Right lobe of liver (tissue), 6 donors: ENCODE data around the gene PACRG. TPM values are rescaled to one million over a fixed set of nuclear protein-coding genes. Genes with fewer than 3 reads are reported as not detected.

Experiments
- ATAC-seq, 4 donors: fragments of 200-7000 bp; cut with Tn5 transposase; one replicate each; pipeline ENCODE4 v1.9.1; 2020; ENCODE audit warnings: mild to moderate bottlenecking in 4 of 4, moderate library complexity in 4 of 4
- DNase-seq, 3 donors: peaks; one replicate each; pipeline ENCODE4 v3.0.0-alpha.2; 2020
- H3K27ac ChIP-seq, 3 donors: fragments of 200-600 bp; one replicate each; pipeline ENCODE4 v1.8.0; 2022
- H3K27me3 ChIP-seq, 2 donors: fragments of 200-600 bp; one replicate each; pipeline ENCODE4 v1.8.0; 2022
- H3K36me3 ChIP-seq, 4 donors: fragments of 200-600 bp; sonication (generic) in 1 of 4; one replicate each; pipeline versions ENCODE4 v1.5.1 to v1.8.0; 2017 to 2022; ENCODE audit warnings: control low read depth in 1 of 4
- H3K4me1 ChIP-seq, 4 donors: fragments of 200-600 bp; sonication (generic) in 1 of 4; one replicate each; pipeline versions ENCODE4 v1.5.1 to v1.8.0; 2017 to 2022; ENCODE audit warnings: control low read depth in 1 of 4
- H3K4me3 ChIP-seq, 3 donors: fragments of 200-600 bp; one replicate each; pipeline ENCODE4 v1.8.0; 2022
- H3K9me3 ChIP-seq, 4 donors: fragments of 200-600 bp; sonication (generic) in 1 of 4; one replicate each; pipeline versions ENCODE4 v1.5.1 to v1.8.0; 2017 to 2022; ENCODE audit warnings: control low read depth in 1 of 4
- CTCF ChIP-seq, 4 donors: fragments of 200-600 bp in 3 of 4; fragments of 450-650 bp in 1 of 4; IDR thresholded peaks; one replicate each; pipeline versions ENCODE4 v1.5.1 to v1.8.0; 2016 to 2022; ENCODE audit warnings: antibody characterized with exemption in 4 of 4, mild to moderate bottlenecking in 2 of 4
- POLR2A ChIP-seq: fragments of 450-650 bp; IDR thresholded peaks from one replicate; pipeline ENCODE4 v1.6.1; 2017; ENCODE audit warnings: antibody characterized with exemption, mild to moderate bottlenecking
- whole genome bisulfite sequencing: methylation state at CpG from one replicate; pipeline ENCODE4 v1.1.6; 2018; ENCODE audit warnings: low coverage, low lambda C conversion rate; ENCODE audit not compliant: insufficient coverage; ENCODE audit errors: missing lambda C conversion rate; 5-methylcytosine and 5-hydroxymethylcytosine counted together
- intact Hi-C, 2 donors: fragments of 100-400 bp; cut with DNase I; formaldehyde crosslinking; loops; one replicate each; pipeline versions ENCODE4 v1.11.2 to v1.14.1; 2022
- total RNA-seq, 6 experiments: library from RNA; depleted of rRNA in 2 of 6; stranded (reverse); fragments of >200 nt in 2 of 6; fragmentation: NEBNext Ultra II Directional in 3 of 6; extraction: Animal tissue kit (Norgen Biotek cat#: 25700) in 3 of 6; gene quantifications; one replicate each; pipeline versions ENCODE4 v1.1.0 to v1.2.4, GENCODE V29; 2016 to 2023
- donor health status: DM: no; HTN: yes; CAD: no.
- donor health status: DM: no; HTN: no; CAD: no.
- donor health status: DM: no; HTN: no; CAD: no.
- donor health status: DM: no; HTN: yes; CAD: no.
- donor health status: DM: no; HTN: yes; CAD: no.

The PACRG gene
- total RNA-seq, 6 experiments from 2014 or later, result 0.25 to 5.3 (median 2.7) TPM

- Histone ChIP-seq H3K27ac (no peak overlapping the region), H3K27me3 (no peaks in the 10 kb centered on the region), H3K36me3 (no peaks in the 10 kb centered on the region), H3K4me3 (no peak overlapping the region), H3K9me3 (no peaks in the 10 kb centered on the region), H3K4me1 (peaks cover 0 to 28% (median 11%) of the 10 kb centered on the region in 4 donors)
- ATAC-seq (no peak), DNase-seq (no peak)
- WGBS, result 92% methylated on average over 3 of the region's 4 CpGs
- intact Hi-C loops, result no loop called here
- no peak for TF ChIP-seq CTCF (IDR thresholded peaks at IDR 0.05)
- no peak for TF ChIP-seq POLR2A
Observed at GRCh38 chr6:163325390-163325784, 597.6 kb downstream of the PACRG start.

GRCh38 chr6:163327165-163327880 lies 599.5 kb downstream of the PACRG start:
- no CpG with 5 or more reads among the region's 9 CpGs for WGBS
- no peak for DNase-seq
- intact Hi-C loops, result no loop called here
- H3K4me3 ChIP-seq, result no peak overlapping the region
- H3K9me3 ChIP-seq, result no peaks in the 10 kb centered on the region
- H3K4me1 ChIP-seq, result peaks cover 0 to 12% (median 6%) of the 10 kb centered on the region in 4 donors
- H3K27me3 ChIP-seq, result no peaks in the 10 kb centered on the region
- no peak overlapping the region for H3K27ac ChIP-seq
- no peak for ATAC-seq
- no peaks in the 10 kb centered on the region for H3K36me3 ChIP-seq
- TF ChIP-seq CTCF (IDR thresholded peaks at IDR 0.05) (no peak), POLR2A (no peak)

GRCh38 chr6:163327921-163328320 lies 600.1 kb downstream of the PACRG start:
- ATAC-seq (no peak), DNase-seq (no peak)
- Histone ChIP-seq H3K27ac (no peak overlapping the region), H3K9me3 (no peaks in the 10 kb centered on the region), H3K27me3 (no peaks in the 10 kb centered on the region), H3K4me1 (peaks cover 0 to 12% (median 6%) of the 10 kb centered on the region in 4 donors), H3K4me3 (no peak overlapping the region), H3K36me3 (no peaks in the 10 kb centered on the region)
- TF ChIP-seq POLR2A (no peak), CTCF (IDR thresholded peaks at IDR 0.05) (no peak)
- intact Hi-C loops, result no loop called here
- 81% methylated on average over 6 of the region's 8 CpGs for WGBS

- Histone ChIP-seq H3K4me1 (peaks cover 0 to 12% (median 6%) of the 10 kb centered on the region in 4 donors), H3K27me3 (no peaks in the 10 kb centered on the region), H3K4me3 (no peak overlapping the region), H3K36me3 (no peaks in the 10 kb centered on the region), H3K27ac (no peak overlapping the region), H3K9me3 (no peaks in the 10 kb centered on the region)
- intact Hi-C loops, result no loop called here
- TF ChIP-seq POLR2A (no peak), CTCF (IDR thresholded peaks at IDR 0.05) (no peak)
- DNase-seq (no peak), ATAC-seq (no peak)
- 83% methylated on average over 1 of the region's 11 CpGs for WGBS
Observed at GRCh38 chr6:163328411-163328810, 600.6 kb downstream of the PACRG start.
